Measurements from ENCODE around the gene CTSK.

DNA sequence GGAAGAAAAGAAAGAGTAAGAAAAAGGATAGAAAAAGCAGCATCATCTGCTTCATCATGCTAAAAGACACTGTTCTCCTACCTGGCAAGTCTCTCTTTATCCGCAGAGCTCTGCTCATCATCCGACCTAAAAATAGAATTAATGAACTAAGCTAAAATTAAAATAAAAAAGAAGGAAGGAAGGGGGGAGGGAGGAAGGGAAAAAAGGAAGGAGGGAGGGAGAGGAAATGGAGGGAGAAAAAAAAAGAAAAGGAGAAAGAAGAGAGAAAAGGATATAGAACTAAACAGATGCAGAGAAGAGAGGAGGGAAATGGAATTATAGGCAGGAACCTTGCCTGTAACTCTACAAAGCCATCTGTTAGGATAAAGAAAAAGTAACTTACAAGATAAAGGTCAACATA, 34.3 kb upstream of the CTSK start:
- no peak for TF ChIP-seq EZH2phosphoT487 (IDR thresholded peaks at IDR 0.05; ENCODE audit: low read depth)
- TF ChIP-seq, protein P1, sequence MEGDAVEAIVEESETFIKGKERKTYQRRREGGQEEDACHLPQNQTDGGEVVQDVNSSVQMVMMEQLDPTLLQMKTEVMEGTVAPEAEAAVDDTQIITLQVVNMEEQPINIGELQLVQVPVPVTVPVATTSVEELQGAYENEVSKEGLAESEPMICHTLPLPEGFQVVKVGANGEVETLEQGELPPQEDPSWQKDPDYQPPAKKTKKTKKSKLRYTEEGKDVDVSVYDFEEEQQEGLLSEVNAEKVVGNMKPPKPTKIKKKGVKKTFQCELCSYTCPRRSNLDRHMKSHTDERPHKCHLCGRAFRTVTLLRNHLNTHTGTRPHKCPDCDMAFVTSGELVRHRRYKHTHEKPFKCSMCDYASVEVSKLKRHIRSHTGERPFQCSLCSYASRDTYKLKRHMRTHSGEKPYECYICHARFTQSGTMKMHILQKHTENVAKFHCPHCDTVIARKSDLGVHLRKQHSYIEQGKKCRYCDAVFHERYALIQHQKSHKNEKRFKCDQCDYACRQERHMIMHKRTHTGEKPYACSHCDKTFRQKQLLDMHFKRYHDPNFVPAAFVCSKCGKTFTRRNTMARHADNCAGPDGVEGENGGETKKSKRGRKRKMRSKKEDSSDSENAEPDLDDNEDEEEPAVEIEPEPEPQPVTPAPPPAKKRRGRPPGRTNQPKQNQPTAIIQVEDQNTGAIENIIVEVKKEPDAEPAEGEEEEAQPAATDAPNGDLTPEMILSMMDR (IDR thresholded peaks at IDR 0.05; ENCODE audit: low read depth, low read length): no peak
